Chondrocyte (in vitro differentiated cells): Measurements from ENCODE around the gene TMEM25. TPM values are rescaled to one million over a fixed set of nuclear protein-coding genes. Genes with fewer than 3 reads are reported as not detected.

Experiments used
- DNase-seq: peaks from one replicate; pipeline ENCODE4 v3.0.0; 2021; ENCODE audit warnings: mixed read lengths, low spot score
- H3K27ac Mint-ChIP-seq: one replicate; pipeline ENCODE4 v1.8.0; 2021; ENCODE audit warnings: mild to moderate bottlenecking, moderate library complexity, mixed read lengths; ENCODE audit not compliant: unreplicated experiment
- H3K27me3 Mint-ChIP-seq: 2 replicates; pipeline ENCODE4 v1.8.0; 2021; ENCODE audit warnings: low read depth, mixed read lengths
- H3K36me3 Mint-ChIP-seq: 2 replicates; pipeline ENCODE4 v1.8.0; 2021; ENCODE audit warnings: low read depth, mixed read lengths
- H3K4me1 Mint-ChIP-seq: 2 replicates; pipeline ENCODE4 v1.8.0; 2021; ENCODE audit warnings: low read depth, mild to moderate bottlenecking, mixed read lengths
- H3K4me3 Mint-ChIP-seq: one replicate; pipeline ENCODE4 v1.8.0; 2021; ENCODE audit warnings: mild to moderate bottlenecking, moderate library complexity, mixed read lengths; ENCODE audit not compliant: unreplicated experiment
- H3K9me3 Mint-ChIP-seq: 2 replicates; pipeline ENCODE4 v1.8.0; 2021; ENCODE audit warnings: low read depth, mixed read lengths
- CTCF ChIP-seq: fragments of 200-600 bp; sonication (generic); IDR thresholded peaks from 2 replicates; pipeline ENCODE4 v1.5.0; 2021; ENCODE audit warnings: antibody characterized with exemption, mild to moderate bottlenecking, moderate library complexity
- total RNA-seq: library from RNA; stranded (reverse); gene quantifications from 3 replicates; pipeline ENCODE4 v1.2.1, GENCODE V29; 2021

TMEM25 gene
- total RNA-seq, 1 donor from 2014 or later = 26.3 TPM

DNA sequence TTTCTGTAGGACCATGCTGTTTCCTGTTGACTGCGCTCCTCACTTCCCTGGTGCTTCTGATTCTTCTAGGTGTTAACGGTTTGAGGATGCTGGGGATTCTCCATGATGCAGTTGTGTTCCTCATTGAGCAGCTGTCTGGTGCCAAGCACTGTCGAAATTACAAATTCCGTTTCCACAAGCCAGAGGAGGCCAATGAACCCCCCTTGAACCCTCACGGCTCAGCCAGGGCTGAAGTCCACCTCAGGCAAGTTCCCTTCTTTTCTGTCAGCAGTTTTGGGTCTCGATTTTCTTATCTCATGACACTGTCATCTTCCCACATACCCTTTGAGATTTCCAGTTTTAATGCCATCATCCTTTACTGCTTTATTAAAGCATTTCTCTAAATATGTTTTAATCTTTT lies 11.4 kb upstream of the TMEM25 start:
- peaks cover 42% of the 10 kb centered on the region for H3K36me3 Mint-ChIP-seq
- H3K27me3 Mint-ChIP-seq = no peaks in the 10 kb centered on the region
- no peaks in the 10 kb centered on the region for H3K4me1 Mint-ChIP-seq
- no peak for TF ChIP-seq CTCF
- H3K27ac Mint-ChIP-seq = no peak overlapping the region
- DNase-seq = no peak
- H3K4me3 Mint-ChIP-seq = no peak overlapping the region
- H3K9me3 Mint-ChIP-seq = no peaks in the 10 kb centered on the region

DNA sequence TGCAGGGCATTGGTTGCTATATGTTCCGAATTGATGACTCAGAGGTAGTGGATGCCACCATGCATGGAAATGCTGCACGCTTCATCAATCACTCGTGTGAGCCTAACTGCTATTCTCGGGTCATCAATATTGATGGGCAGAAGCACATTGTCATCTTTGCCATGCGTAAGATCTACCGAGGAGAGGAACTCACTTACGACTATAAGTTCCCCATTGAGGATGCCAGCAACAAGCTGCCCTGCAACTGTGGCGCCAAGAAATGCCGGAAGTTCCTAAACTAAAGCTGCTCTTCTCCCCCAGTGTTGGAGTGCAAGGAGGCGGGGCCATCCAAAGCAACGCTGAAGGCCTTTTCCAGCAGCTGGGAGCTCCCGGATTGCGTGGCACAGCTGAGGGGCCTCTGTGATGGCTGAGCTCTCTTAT lies 9.1 kb upstream of the TMEM25 start:
- Mint-ChIP-seq H3K9me3 (no peaks in the 10 kb centered on the region), H3K36me3 (peaks cover 34% of the 10 kb centered on the region), H3K27me3 (no peaks in the 10 kb centered on the region), H3K4me3 (no peak overlapping the region), H3K27ac (no peak overlapping the region), H3K4me1 (no peaks in the 10 kb centered on the region)
- DNase-seq = no peak
- TF ChIP-seq CTCF = no peak

- no peaks in the 10 kb centered on the region for H3K4me1 Mint-ChIP-seq
- peak; percentile 68 for TF ChIP-seq CTCF
- peaks cover 35% of the 10 kb centered on the region for H3K36me3 Mint-ChIP-seq
- DNase-seq = no peak
- no peak overlapping the region for H3K27ac Mint-ChIP-seq
- no peak overlapping the region for H3K4me3 Mint-ChIP-seq
- H3K9me3 Mint-ChIP-seq = no peaks in the 10 kb centered on the region
- no peaks in the 10 kb centered on the region for H3K27me3 Mint-ChIP-seq
Measured at GRCh38 chr11:118522571-118523072, 8.4 kb upstream of the TMEM25 start.

DNA sequence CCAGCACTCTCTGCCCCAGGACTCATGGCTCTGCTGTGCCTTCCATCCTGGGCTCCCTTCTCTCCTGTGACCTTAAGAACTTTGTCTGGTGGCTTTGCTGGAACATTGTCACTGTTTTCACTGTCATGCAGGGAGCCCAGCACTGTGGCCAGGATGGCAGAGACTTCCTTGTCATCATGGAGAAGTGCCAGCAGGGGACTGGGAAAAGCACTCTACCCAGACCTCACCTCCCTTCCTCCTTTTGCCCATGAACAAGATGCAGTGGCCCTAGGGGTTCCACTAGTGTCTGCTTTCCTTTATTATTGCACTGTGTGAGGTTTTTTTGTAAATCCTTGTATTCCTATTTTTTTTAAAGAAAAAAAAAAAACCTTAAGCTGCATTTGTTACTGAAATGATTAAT lies 6.6 kb upstream of the TMEM25 start:
- peaks cover 7% of the 10 kb centered on the region for H3K4me1 Mint-ChIP-seq
- no peaks in the 10 kb centered on the region for H3K9me3 Mint-ChIP-seq
- no peak overlapping the region for H3K27ac Mint-ChIP-seq
- peaks cover 35% of the 10 kb centered on the region for H3K36me3 Mint-ChIP-seq
- DNase-seq = no peak
- H3K27me3 Mint-ChIP-seq = no peaks in the 10 kb centered on the region
- no peak for TF ChIP-seq CTCF
- no peak overlapping the region for H3K4me3 Mint-ChIP-seq

- H3K27ac Mint-ChIP-seq = no peak overlapping the region
- no peaks in the 10 kb centered on the region for H3K9me3 Mint-ChIP-seq
- H3K4me1 Mint-ChIP-seq = peaks cover 12% of the 10 kb centered on the region
- no peak for TF ChIP-seq CTCF
- DNase-seq = no peak
- H3K4me3 Mint-ChIP-seq = no peak overlapping the region
- H3K27me3 Mint-ChIP-seq = no peaks in the 10 kb centered on the region
- H3K36me3 Mint-ChIP-seq = peaks cover 29% of the 10 kb centered on the region
Measured at GRCh38 chr11:118524757-118525470, 6.1 kb upstream of the TMEM25 start.
